Neural cell (in vitro differentiated cells): ENCODE data around the gene NUSAP1. TPM values are rescaled to one million over a fixed set of nuclear protein-coding genes. Genes with fewer than 3 reads are reported as not detected.

Experiments
- H2AFZ ChIP-seq: fragments of 200-600, 300-800 bp; sonication (generic), shearing (Covaris generic); 2 replicates; pipeline ENCODE4 v1.6.0; 2014; ENCODE audit warnings: low read depth, mild to moderate bottlenecking, antibody characterized with exemption, low read length, moderate library complexity
- H3F3A ChIP-seq: fragments of 200-600 bp; shearing (Covaris generic); 2 replicates; pipeline ENCODE4 v1.6.1; 2016; ENCODE audit warnings: mild to moderate bottlenecking, moderate library complexity, mixed read lengths, antibody characterized with exemption, low read length; ENCODE audit not compliant: insufficient read depth, poor library complexity, severe bottlenecking
- H3K27ac ChIP-seq: fragments of 200-600, 300-800 bp; sonication (generic), shearing (Covaris generic); 2 replicates; pipeline ENCODE4 v1.5.1; 2014; ENCODE audit warnings: mild to moderate bottlenecking, low read length, moderate library complexity
- H3K27me3 ChIP-seq: fragments of 300-800, 200-600 bp; sonication (generic), shearing (Covaris generic); 2 replicates; pipeline ENCODE4 v1.6.0; 2014; ENCODE audit warnings: mild to moderate bottlenecking, low read depth, low read length, moderate library complexity; ENCODE audit not compliant: insufficient read depth
- H3K36me3 ChIP-seq: fragments of 300-800, 200-600 bp; sonication (generic), shearing (Covaris generic); 2 replicates; pipeline ENCODE4 v1.5.1; 2014; ENCODE audit warnings: mild to moderate bottlenecking, antibody characterized with exemption, low read length, moderate library complexity; ENCODE audit not compliant: insufficient read depth
- H3K4me2 ChIP-seq: fragments of 300-800, 200-600 bp; sonication (generic), shearing (Covaris generic); 2 replicates; pipeline ENCODE4 v1.6.0; 2014; ENCODE audit warnings: mild to moderate bottlenecking, low read length
- H3K4me3 ChIP-seq: fragments of 300-800, 200-600 bp; sonication (generic), shearing (Covaris generic); 2 replicates; pipeline ENCODE4 v1.5.1; 2014; ENCODE audit warnings: mild to moderate bottlenecking, low read length, moderate library complexity
- H3K79me2 ChIP-seq: fragments of 200-600 bp; shearing (Covaris generic); replicated peaks from 2 replicates; pipeline ENCODE4 v1.6.0; 2014; ENCODE audit warnings: mild to moderate bottlenecking, low read length, moderate library complexity; ENCODE audit not compliant: insufficient read depth
- H3K9ac ChIP-seq: fragments of 300-800, 200-600 bp; sonication (generic), shearing (Covaris generic); 2 replicates; pipeline ENCODE4 v1.6.1; 2016; ENCODE audit warnings: mild to moderate bottlenecking, low read length, mixed read lengths
- H3K9me2 ChIP-seq: fragments of 200-600 bp; shearing (Covaris generic); 2 replicates; pipeline ENCODE4 v1.6.1; 2016; ENCODE audit warnings: mild to moderate bottlenecking, low read length, mixed read lengths; ENCODE audit not compliant: insufficient read depth
- H3K9me3 ChIP-seq: fragments of 200-600, 300-800 bp; sonication (generic), shearing (Covaris generic); 2 replicates; pipeline ENCODE4 v1.6.1; 2016; ENCODE audit warnings: mild to moderate bottlenecking, mixed run types, low read length, moderate library complexity, mixed read lengths
- H4K20me1 ChIP-seq: fragments of 200-600 bp; shearing (Covaris generic); 2 replicates; pipeline ENCODE4 v1.6.1; 2016; ENCODE audit warnings: mild to moderate bottlenecking, mixed run types; ENCODE audit not compliant: insufficient read depth
- CTCF ChIP-seq: fragments of 450-650 bp; IDR thresholded peaks from 2 replicates; pipeline ENCODE4 v1.5.1; 2014; ENCODE audit warnings: antibody characterized with exemption, mild to moderate bottlenecking, moderate library complexity; ENCODE audit not compliant: poor library complexity, severe bottlenecking
- EP300 ChIP-seq: fragments of 450-650 bp; conservative IDR thresholded peaks from 2 replicates; pipeline ENCODE4 v1.6.1; 2014; ENCODE audit warnings: antibody characterized with exemption, mild to moderate bottlenecking, moderate library complexity; ENCODE audit not compliant: poor library complexity, severe bottlenecking
- EZH2 ChIP-seq: fragments of 200-600, 300-800 bp; shearing (Covaris generic), sonication (generic); IDR thresholded peaks from 2 replicates; pipeline ENCODE4 v1.6.1; 2014; ENCODE audit warnings: antibody characterized with exemption, low read length, borderline replicate concordance, mild to moderate bottlenecking; ENCODE audit not compliant: insufficient read depth, poor library complexity, severe bottlenecking
- MXI1 ChIP-seq: fragments of 450-650 bp; conservative IDR thresholded peaks from 2 replicates; pipeline ENCODE4 v1.6.1; 2014; ENCODE audit warnings: antibody characterized with exemption, mild to moderate bottlenecking; ENCODE audit not compliant: poor library complexity, severe bottlenecking
- POLR2AphosphoS5 ChIP-seq: IDR thresholded peaks from 2 replicates; pipeline ENCODE4 v1.6.1; 2012
- RAD21 ChIP-seq: fragments of 450-650 bp; conservative IDR thresholded peaks from 2 replicates; pipeline ENCODE4 v1.6.1; 2014; ENCODE audit warnings: antibody characterized with exemption, mild to moderate bottlenecking, moderate library complexity
- REST ChIP-seq: IDR thresholded peaks from 2 replicates; pipeline ENCODE4 v1.6.1; 2012; ENCODE audit warnings: borderline replicate concordance
- SMC3 ChIP-seq: fragments of 450-650 bp; conservative IDR thresholded peaks from 2 replicates; pipeline ENCODE4 v1.6.1; 2014; ENCODE audit warnings: antibody characterized with exemption, mild to moderate bottlenecking, moderate library complexity; ENCODE audit not compliant: poor library complexity
- TAF1 ChIP-seq: IDR thresholded peaks from 2 replicates; pipeline ENCODE4 v1.6.1; 2012; ENCODE audit warnings: low read depth
- polyA plus RNA-seq: library from polyadenylated mRNA; depleted of rRNA; stranded (reverse); fragments of >200 nt; gene quantifications from 2 replicates; pipeline ENCODE4 v1.2.3, GENCODE V29; 2014

NUSAP1 gene
- polyA plus RNA-seq, 1 donor from 2014 or later = 13.6 TPM

GRCh38 chr15:41417418-41418195, 84.9 kb downstream of the NUSAP1 start:
- peak overlapping the region; percentile 99 for H3K4me3 ChIP-seq
- no peaks in the 10 kb centered on the region for H3F3A ChIP-seq
- H3K9me3 ChIP-seq = no peaks in the 10 kb centered on the region
- H3K9me2 ChIP-seq = no peaks in the 10 kb centered on the region
- peaks cover 4% of the 10 kb centered on the region for H4K20me1 ChIP-seq
- H3K4me2 ChIP-seq = peak overlapping the region; percentile 97
- H3K27ac ChIP-seq = peak overlapping the region; percentile 80
- H2AFZ ChIP-seq = peak overlapping the region; percentile 27
- no peaks in the 10 kb centered on the region for H3K27me3 ChIP-seq
- peaks cover 53% of the 10 kb centered on the region for H3K79me2 ChIP-seq
- no peaks in the 10 kb centered on the region for H3K36me3 ChIP-seq
- TF ChIP-seq EZH2 = no peak
- peak; percentile 0 for TF ChIP-seq REST
- TF ChIP-seq EP300 = no peak
- H3K9ac ChIP-seq = peak overlapping the region; percentile 93

GRCh38 chr15:41423979-41424659, 91.4 kb downstream of the NUSAP1 start:
- Histone ChIP-seq H3K36me3 (no peaks in the 10 kb centered on the region), H3K4me2 (no peak overlapping the region), H3F3A (no peaks in the 10 kb centered on the region), H4K20me1 (no peaks in the 10 kb centered on the region), H3K79me2 (peaks cover 67% of the 10 kb centered on the region), H3K9ac (no peak overlapping the region), H2AFZ (no peak overlapping the region), H3K9me2 (no peaks in the 10 kb centered on the region), H3K27me3 (no peaks in the 10 kb centered on the region), H3K27ac (no peak overlapping the region), H3K9me3 (no peaks in the 10 kb centered on the region), H3K4me3 (no peak overlapping the region)
- TF ChIP-seq EP300 = no peak
- TF ChIP-seq EZH2 = no peak
- no peak for TF ChIP-seq POLR2AphosphoS5
- no peak for TF ChIP-seq REST
- no peak for TF ChIP-seq MXI1
- no peak for TF ChIP-seq RAD21
- TF ChIP-seq TAF1 = no peak
- TF ChIP-seq CTCF = no peak
- no peak for TF ChIP-seq SMC3
